GM10266 (cell line): ENCODE data around the gene SLC24A4.
A peak's percentile ranks its signal among the peaks of the same experiment; 100 is the strongest.

ENCODE experiments used
- DNase-seq: peaks from one replicate; pipeline ENCODE4 v3.0.0; 2012; ENCODE audit errors: extremely low spot score
- TF ChIP-seq, protein P1 (sequence below): IDR thresholded peaks from 2 replicates; pipeline ENCODE4 v1.5.1; 2012; ENCODE audit warnings: mild to moderate bottlenecking, low read depth; ENCODE audit not compliant: control insufficient read depth, insufficient read depth; ENCODE audit errors: missing control alignments

The SLC24A4 gene

DNA sequence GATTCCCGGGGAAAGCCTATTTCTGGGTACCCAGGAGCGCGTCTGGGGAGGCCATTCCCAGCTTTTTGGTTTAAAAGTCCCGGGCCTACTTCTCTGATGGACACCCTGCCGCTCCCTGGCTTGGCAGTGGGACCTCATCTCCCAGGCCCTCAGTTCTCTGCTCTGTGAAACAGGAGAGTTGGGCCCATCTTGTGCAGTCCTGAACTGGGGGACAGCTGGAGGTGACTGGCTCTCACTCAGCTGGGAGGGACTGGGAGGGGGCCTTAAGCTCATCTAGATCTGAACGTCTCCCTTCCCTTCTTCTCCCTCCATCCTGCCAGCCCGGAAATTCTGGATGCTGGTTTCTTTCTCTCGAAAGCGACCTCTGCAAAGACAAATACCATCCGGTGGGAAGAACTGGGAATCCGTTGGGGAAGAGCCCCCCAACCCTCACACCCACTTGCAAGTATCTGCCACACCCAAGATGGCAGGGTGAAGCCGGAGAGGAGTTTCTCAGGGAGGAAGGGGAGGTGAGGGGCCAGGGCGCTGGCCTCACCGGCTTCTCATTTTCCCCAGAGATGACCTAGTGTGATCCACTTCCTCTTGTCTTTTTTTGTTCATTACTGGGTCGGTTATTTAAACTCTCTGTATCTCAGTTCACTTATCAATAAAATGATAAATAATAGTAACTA is 192.0 kb downstream of the SLC24A4 start:
- TF ChIP-seq, protein P1, sequence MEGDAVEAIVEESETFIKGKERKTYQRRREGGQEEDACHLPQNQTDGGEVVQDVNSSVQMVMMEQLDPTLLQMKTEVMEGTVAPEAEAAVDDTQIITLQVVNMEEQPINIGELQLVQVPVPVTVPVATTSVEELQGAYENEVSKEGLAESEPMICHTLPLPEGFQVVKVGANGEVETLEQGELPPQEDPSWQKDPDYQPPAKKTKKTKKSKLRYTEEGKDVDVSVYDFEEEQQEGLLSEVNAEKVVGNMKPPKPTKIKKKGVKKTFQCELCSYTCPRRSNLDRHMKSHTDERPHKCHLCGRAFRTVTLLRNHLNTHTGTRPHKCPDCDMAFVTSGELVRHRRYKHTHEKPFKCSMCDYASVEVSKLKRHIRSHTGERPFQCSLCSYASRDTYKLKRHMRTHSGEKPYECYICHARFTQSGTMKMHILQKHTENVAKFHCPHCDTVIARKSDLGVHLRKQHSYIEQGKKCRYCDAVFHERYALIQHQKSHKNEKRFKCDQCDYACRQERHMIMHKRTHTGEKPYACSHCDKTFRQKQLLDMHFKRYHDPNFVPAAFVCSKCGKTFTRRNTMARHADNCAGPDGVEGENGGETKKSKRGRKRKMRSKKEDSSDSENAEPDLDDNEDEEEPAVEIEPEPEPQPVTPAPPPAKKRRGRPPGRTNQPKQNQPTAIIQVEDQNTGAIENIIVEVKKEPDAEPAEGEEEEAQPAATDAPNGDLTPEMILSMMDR, result no peak
- DNase-seq, result peak; percentile 33

DNA sequence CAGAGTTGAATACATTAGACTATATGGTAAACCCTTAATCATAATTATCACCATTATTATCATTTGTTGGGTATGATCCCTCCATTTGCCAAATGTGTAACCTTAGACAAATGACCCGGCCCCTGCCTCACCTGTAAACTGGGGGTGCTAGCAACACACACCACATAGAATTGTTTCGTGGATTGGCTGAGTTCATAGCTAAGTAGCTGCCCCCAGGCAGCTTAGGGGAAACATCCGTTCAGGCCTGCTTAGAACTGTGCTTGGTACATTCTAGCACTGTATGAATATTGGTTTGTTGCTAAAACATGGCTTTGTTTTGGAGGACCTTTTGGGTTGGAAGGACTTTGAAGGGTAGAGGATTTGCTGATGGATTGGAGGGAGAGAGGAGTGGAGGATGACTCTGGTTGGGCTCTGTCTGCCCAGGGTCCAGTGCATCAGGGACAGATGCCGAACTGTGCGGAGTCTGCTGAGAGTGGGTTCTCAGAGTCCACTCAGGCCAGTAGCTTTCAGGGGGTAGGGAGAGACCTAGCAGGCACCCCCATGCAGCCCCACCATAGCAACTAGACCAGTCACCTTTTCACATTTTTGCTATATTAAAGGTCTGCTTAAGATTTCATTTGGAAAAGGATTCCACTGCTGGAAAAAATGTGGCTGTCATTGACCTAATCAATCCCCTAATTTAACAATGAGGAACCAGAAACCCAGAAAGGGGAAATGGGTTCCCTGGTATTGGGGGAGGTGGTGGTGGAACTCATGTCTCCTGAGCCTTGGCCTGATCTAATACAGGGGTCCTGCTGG is 192.8 kb downstream of the SLC24A4 start:
- no peak for DNase-seq
- TF ChIP-seq, protein P1, result no peak

DNA sequence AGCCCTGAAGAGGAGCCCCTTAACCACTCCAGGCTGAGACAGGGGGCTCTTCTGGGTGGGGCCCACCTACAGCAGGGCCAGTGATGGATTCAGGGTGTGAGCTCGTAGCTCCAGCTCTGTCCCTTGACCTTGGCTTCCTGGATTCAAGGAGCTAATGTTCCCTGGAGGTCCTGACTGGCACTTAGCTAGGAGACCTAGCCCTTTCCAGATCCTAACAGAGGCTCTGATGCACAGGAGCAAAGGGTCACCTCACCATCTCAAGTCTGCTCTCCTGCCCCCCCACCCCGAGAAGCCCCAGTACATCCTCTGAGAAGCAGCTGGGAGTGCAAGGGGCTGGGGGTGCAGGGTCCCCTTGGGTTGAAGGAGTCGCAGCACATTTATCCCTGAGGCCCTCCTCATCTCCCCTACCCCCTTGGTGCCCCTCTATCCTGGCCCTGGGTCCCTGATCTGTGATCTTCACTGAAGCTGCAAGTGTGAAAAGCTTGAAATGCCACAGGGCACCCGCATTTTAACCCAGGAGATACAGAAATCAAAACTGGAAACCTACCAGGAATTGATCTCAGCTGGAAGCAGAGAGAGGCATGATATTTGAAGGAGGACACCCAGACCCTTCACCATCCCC is 193.5 kb downstream of the SLC24A4 start:
- TF ChIP-seq, protein P1, result no peak
- DNase-seq, result no peak

DNA sequence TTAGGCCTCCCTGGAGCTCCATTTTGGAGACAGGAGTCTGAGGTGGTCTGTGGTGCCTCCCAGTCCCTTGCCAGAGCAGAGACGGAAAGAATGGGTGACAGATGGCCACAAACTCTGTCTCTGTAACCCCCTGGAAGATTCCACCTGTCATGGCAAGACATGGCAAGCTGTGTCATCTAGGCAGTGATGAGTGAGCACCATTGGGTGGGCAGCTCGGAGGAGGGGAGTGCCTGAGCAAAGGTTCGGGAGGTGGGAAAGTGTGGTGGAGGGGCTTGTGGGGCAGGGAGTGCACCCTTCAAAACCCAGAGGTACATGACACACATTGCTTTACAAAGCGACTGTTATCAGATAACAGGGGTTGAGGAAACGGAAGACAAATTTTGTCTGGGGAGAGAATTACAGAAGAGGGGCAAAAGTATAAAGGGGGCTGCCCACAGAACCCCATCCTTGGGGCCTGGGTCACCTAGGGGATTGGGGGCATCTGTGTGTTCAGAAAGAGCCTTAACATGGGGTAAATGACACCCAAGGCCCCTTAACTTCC is 194.1 kb downstream of the SLC24A4 start:
- no peak for DNase-seq
- TF ChIP-seq, protein P1, result no peak

DNA sequence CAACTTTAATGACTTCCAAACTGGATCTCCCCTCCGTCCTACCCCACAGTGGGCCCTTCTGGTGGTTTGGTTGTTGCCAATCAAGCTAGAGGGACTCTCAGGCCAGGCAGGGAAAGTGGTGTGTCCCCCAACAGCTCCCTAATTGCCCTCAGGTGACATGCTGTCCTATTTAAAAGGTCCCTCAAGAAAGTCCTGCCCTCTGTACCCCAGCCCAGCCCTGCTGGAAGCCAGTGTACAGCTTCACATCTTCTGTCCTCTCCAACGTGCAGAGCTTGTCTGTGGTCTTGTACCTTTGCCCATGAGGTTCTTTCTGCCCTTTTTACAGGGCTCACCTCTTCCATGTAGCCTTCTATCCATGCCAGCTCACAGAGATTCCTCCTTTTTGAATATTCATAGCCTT is 194.8 kb downstream of the SLC24A4 start:
- DNase-seq, result no peak
- TF ChIP-seq, protein P1, result no peak

DNA sequence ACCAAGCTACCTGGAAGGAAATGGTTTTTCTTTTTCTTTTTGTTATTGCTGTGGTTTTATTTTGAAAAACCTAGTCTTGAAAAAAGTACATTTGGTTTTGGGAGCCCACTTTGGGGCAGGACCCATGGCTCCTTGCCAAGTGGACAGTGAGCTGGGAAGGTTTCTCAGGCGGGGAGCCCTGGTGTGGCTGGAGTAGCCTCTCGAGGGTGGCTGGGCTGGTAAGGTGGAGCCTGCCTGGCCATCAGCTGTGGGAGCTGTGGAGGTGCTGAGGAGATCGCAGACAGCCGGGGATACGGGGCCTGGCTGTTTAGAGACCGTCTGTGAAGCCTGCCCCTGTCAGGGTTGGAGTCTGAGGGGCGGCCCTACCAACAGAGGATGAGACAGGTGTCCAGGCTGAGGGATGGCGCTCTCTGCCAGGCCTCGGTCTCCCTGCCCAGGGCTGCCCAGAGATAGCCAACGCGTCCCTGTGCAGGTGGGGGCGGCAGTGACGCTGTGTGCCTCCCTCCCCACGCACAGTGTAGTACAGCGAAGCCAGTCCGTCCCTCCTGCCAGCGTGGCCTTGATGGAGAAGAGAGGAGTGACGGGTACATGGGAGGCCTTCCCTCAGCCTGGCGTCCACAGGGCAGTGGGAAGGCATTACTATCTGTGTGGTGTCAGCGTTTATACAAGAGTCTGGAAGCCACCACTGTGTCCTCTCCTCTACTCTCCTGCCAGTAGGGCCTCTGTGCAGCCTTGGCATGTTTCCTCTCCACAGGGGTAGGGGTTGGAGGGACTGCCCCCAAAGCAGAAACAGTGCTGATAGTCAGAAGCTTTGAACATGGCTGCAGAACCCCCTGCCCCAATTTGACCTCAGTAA is 196.5 kb downstream of the SLC24A4 start:
- DNase-seq, result no peak
- TF ChIP-seq, protein P1, result no peak
